Mesothelial cell of epicardium (in vitro differentiated cells): ENCODE results near the gene HPCAL1. TPM values are rescaled to one million over a fixed set of nuclear protein-coding genes. Genes with fewer than 3 reads are reported as not detected.
A peak's percentile ranks its signal among the peaks of the same experiment; 100 is the strongest.

Experiments used
- DNase-seq, 2 experiments: peaks; one replicate each; pipeline ENCODE4 v3.0.0; 2021; ENCODE audit warnings: low spot score in 2 of 2; ENCODE audit not compliant: unreplicated experiment in 2 of 2
- H3K27ac Mint-ChIP-seq: 2 replicates; pipeline ENCODE4 v1.8.0; 2021; ENCODE audit warnings: mixed read lengths
- H3K27me3 Mint-ChIP-seq: 2 replicates; pipeline ENCODE4 v1.8.0; 2021; ENCODE audit warnings: low read depth, mixed read lengths
- H3K36me3 Mint-ChIP-seq: 2 replicates; pipeline ENCODE4 v1.8.0; 2021; ENCODE audit warnings: mixed read lengths
- H3K4me1 Mint-ChIP-seq: 2 replicates; pipeline ENCODE4 v1.8.0; 2021; ENCODE audit warnings: mixed read lengths
- H3K4me3 Mint-ChIP-seq: 2 replicates; pipeline ENCODE4 v1.8.0; 2021; ENCODE audit warnings: mild to moderate bottlenecking, moderate library complexity, mixed read lengths
- H3K9me3 Mint-ChIP-seq: 2 replicates; pipeline ENCODE4 v1.8.0; 2021; ENCODE audit warnings: mixed read lengths
- total RNA-seq: library from RNA; stranded (reverse); gene quantifications from 3 replicates; pipeline ENCODE4 v1.2.1, GENCODE V29; 2021
- TF ChIP-seq, protein P1 (sequence below): fragments of 200-600 bp; sonication (generic); IDR thresholded peaks from one replicate; pipeline ENCODE4 v1.5.0; 2021; ENCODE audit warnings: antibody characterized with exemption; ENCODE audit not compliant: unreplicated experiment

Gene HPCAL1
- total RNA-seq, 1 donor from 2014 or later, result 17.5 TPM

DNA sequence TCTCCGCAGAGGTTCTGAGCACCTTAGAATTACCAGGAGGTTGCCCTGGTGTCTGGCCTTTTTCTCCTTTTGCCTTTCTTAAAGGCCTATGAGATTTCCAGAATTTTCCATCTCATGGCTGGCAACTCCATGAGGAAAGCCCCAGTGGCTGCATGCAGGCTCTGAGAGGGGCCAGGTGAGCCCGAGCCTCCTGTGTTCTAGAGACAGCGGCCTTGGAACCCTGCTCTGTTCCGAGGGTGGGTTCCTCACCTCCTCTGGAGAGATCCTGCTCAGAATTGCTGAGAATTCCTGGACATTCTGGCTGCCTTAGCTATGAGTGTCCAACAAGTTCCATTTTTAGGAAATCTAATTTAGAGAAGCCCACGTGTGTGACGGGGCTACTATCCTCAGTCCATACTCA, 35.7 kb upstream of the HPCAL1 start:
- Mint-ChIP-seq H3K4me1 (peaks cover 15% of the 10 kb centered on the region), H3K27ac (no peak overlapping the region), H3K36me3 (no peaks in the 10 kb centered on the region), H3K27me3 (no peaks in the 10 kb centered on the region), H3K9me3 (no peaks in the 10 kb centered on the region), H3K4me3 (no peak overlapping the region)
- TF ChIP-seq, protein P1, sequence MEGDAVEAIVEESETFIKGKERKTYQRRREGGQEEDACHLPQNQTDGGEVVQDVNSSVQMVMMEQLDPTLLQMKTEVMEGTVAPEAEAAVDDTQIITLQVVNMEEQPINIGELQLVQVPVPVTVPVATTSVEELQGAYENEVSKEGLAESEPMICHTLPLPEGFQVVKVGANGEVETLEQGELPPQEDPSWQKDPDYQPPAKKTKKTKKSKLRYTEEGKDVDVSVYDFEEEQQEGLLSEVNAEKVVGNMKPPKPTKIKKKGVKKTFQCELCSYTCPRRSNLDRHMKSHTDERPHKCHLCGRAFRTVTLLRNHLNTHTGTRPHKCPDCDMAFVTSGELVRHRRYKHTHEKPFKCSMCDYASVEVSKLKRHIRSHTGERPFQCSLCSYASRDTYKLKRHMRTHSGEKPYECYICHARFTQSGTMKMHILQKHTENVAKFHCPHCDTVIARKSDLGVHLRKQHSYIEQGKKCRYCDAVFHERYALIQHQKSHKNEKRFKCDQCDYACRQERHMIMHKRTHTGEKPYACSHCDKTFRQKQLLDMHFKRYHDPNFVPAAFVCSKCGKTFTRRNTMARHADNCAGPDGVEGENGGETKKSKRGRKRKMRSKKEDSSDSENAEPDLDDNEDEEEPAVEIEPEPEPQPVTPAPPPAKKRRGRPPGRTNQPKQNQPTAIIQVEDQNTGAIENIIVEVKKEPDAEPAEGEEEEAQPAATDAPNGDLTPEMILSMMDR, result no peak
- DNase-seq, result peak in 1 of 2 experiments; percentile 1

GRCh38 chr2:10267551-10268465, 34.9 kb upstream of the HPCAL1 start:
- DNase-seq, result peak in 1 of 2 experiments; percentile 14
- Mint-ChIP-seq H3K4me3 (no peak overlapping the region), H3K27ac (no peak overlapping the region), H3K9me3 (no peaks in the 10 kb centered on the region), H3K27me3 (no peaks in the 10 kb centered on the region), H3K36me3 (no peaks in the 10 kb centered on the region), H3K4me1 (peaks cover 9% of the 10 kb centered on the region)
- TF ChIP-seq, protein P1, result no peak

DNA sequence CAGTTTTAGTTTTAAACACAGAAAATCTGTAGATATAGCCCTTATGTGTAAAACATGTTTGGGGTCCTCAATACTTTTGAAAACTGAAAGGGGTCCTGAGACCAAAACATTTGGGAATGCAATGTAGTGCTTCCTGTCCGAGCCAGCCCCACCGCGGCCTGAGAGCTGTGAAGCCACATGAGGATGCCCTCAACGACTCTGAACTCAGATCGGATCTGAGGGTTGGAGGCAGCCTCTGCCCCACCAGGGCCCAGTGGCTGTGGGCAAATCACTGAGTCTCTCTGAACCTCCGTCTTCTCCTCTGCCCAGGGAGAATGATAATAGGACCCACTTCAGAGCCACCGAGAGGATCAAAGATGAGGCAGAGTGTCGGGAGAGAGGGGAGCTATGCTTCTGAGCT, 33.4 kb upstream of the HPCAL1 start:
- no peaks in the 10 kb centered on the region for H3K36me3 Mint-ChIP-seq
- DNase-seq, result peak in 1 of 2 experiments; percentile 12

GRCh38 chr2:10269711-10270610, 32.7 kb upstream of the HPCAL1 start:
- no peaks in the 10 kb centered on the region for H3K36me3 Mint-ChIP-seq
- TF ChIP-seq, protein P1, result no peak

More for the DNA sequence above, 33.4 kb upstream of the HPCAL1 start:
- peaks cover 9% of the 10 kb centered on the region for H3K4me1 Mint-ChIP-seq
- no peak overlapping the region for H3K27ac Mint-ChIP-seq
- no peaks in the 10 kb centered on the region for H3K27me3 Mint-ChIP-seq
- no peaks in the 10 kb centered on the region for H3K9me3 Mint-ChIP-seq
- no peak overlapping the region for H3K4me3 Mint-ChIP-seq
- TF ChIP-seq, protein P1, result no peak

DNA sequence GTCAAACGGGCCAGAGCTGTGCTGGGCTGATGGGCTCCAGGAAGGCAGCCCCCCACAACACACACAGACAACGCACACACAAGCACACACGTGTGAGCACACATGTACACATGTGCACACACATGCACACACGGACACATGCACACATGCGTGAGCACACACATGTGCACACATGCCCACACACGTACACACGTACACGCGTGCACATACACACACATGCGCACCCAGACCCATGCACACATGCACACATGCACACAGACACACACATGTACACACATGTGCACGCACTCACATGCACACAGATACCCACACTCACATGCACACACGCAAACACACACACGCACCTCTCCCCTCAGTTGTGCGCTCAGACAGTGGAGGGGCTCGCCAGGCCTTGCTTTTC, 31.2 kb upstream of the HPCAL1 start:
- no peaks in the 10 kb centered on the region for H3K27me3 Mint-ChIP-seq
- H3K27ac Mint-ChIP-seq, result no peak overlapping the region
- peaks cover 3% of the 10 kb centered on the region for H3K4me1 Mint-ChIP-seq
- H3K9me3 Mint-ChIP-seq, result no peaks in the 10 kb centered on the region
- H3K36me3 Mint-ChIP-seq, result no peaks in the 10 kb centered on the region
- peak in 1 of 2 experiments; percentile 2 for DNase-seq
- TF ChIP-seq, protein P1, result no peak
- no peak overlapping the region for H3K4me3 Mint-ChIP-seq

More at GRCh38 chr2:10269711-10270610, 32.7 kb upstream of the HPCAL1 start:
- no peak overlapping the region for H3K4me3 Mint-ChIP-seq
- H3K4me1 Mint-ChIP-seq, result peaks cover 8% of the 10 kb centered on the region
- no peak overlapping the region for H3K27ac Mint-ChIP-seq
- H3K9me3 Mint-ChIP-seq, result no peaks in the 10 kb centered on the region
- H3K27me3 Mint-ChIP-seq, result no peaks in the 10 kb centered on the region
- peak in 1 of 2 experiments; percentile 6 for DNase-seq
